Small intestine (tissue), 16 donors: Measurements from ENCODE around the gene LRRC34. TPM values are rescaled to one million over a fixed set of nuclear protein-coding genes. Genes with fewer than 3 reads are reported as not detected.

Experiments
- DNase-seq, 2 donors: peaks; one replicate each; pipeline versions ENCODE4 v3.0.0 to v3.0.0-alpha.2; 2013
- FAIRE-seq: peaks from 2 replicates; lab custom pipeline; 2012; peaks lifted over from hg19 to GRCh38; lab: Jason Lieb, UNC
- H3K27ac ChIP-seq, 3 donors: one replicate each; pipeline ENCODE4 v1.5.1; 2013; ENCODE audit warnings: low read length in 2 of 3, mild to moderate bottlenecking in 2 of 3, control low read depth in 1 of 3, inconsistent platforms in 1 of 3, low read depth in 1 of 3, moderate library complexity in 1 of 3
- H3K27me3 ChIP-seq, 3 donors: one replicate each; pipeline ENCODE4 v1.6.1; 2013; ENCODE audit warnings: low read length in 3 of 3, inconsistent platforms in 1 of 3; ENCODE audit not compliant: control insufficient read depth in 3 of 3, insufficient read depth in 3 of 3
- H3K36me3 ChIP-seq, 3 donors: one replicate each; pipeline ENCODE4 v1.6.1; 2013; ENCODE audit warnings: low read length in 3 of 3, inconsistent platforms in 1 of 3, low read depth in 1 of 3, mild to moderate bottlenecking in 1 of 3, moderate library complexity in 1 of 3; ENCODE audit not compliant: control insufficient read depth in 3 of 3, insufficient read depth in 2 of 3
- H3K4me1 ChIP-seq, 3 donors: one replicate each; pipeline ENCODE4 v1.6.1; 2013; ENCODE audit warnings: low read length in 2 of 3, inconsistent platforms in 1 of 3, low read depth in 1 of 3, mild to moderate bottlenecking in 1 of 3, moderate library complexity in 1 of 3; ENCODE audit not compliant: control insufficient read depth in 3 of 3, insufficient read depth in 2 of 3
- H3K4me3 ChIP-seq, 3 donors: one replicate each; pipeline ENCODE4 v1.5.1; 2013; ENCODE audit warnings: low read length in 3 of 3, control low read depth in 1 of 3, inconsistent platforms in 1 of 3, low read depth in 1 of 3, mild to moderate bottlenecking in 1 of 3, moderate library complexity in 1 of 3
- H3K9me3 ChIP-seq, 2 donors: one replicate each; pipeline ENCODE4 v1.6.1; 2013; ENCODE audit warnings: low read depth in 1 of 2, low read length in 1 of 2; ENCODE audit not compliant: control insufficient read depth in 2 of 2, insufficient read depth in 1 of 2
- WGBS, 3 donors: extraction: QIAGEN DNeasy Blood & Tissue Kit; methylation state at CpG; one replicate each; pipeline ENCODE4 v1.1.7; 2013; 5-methylcytosine and 5-hydroxymethylcytosine counted together
- long read RNA-seq, 10 donors: transcript quantifications; one replicate each; lab custom pipeline, GENCODE V29; 2026
- polyA plus RNA-seq, 4 donors: library from polyadenylated mRNA; stranded (reverse) in 3 of 4; unstranded in 1 of 4; fragments of 200-250 nt in 3 of 4; fragments of 120-200 nt in 1 of 4; gene quantifications; one replicate each; pipeline versions ENCODE4 v1.2.1 to v1.2.3, GENCODE V29; 2013
- donor health status: healthy with polysubstance abuse.
- donor health status: control.
- donor health status: control.
- donor health status: Bipolar disorder and iron deficiency.
- donor health status: healthy.

Gene LRRC34, protein sequence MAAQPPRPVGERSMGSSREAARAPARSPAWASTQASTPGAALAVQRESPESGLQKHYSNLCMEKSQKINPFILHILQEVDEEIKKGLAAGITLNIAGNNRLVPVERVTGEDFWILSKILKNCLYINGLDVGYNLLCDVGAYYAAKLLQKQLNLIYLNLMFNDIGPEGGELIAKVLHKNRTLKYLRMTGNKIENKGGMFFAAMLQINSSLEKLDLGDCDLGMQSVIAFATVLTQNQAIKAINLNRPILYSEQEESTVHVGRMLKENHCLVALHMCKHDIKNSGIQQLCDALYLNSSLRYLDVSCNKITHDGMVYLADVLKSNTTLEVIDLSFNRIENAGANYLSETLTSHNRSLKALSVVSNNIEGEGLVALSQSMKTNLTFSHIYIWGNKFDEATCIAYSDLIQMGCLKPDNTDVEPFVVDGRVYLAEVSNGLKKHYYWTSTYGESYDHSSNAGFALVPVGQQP
- polyA plus RNA-seq, result 1 to 10 TPM in 2 of 4 donors, under 1 TPM in 1, not detected in 1; 0.94 to 2.2 (median 1.2) TPM
- long read RNA-seq, donor 1, result 0 reads
- long read RNA-seq, donor 2, partial matches to known transcripts, result 0 of 1 reads
- long read RNA-seq, donor 2, other reads (novel, unspliced or antisense), result 0 of 1 reads
- long read RNA-seq, donor 3, partial matches to known transcripts, result 0 of 1 reads
- long read RNA-seq, donor 3, other reads (novel, unspliced or antisense), result 0 of 1 reads
- long read RNA-seq, donor 4, result 0 reads
- long read RNA-seq, donor 5, result 0 reads
- long read RNA-seq, donor 6, result 0 reads
- long read RNA-seq, donor 7, result 0 reads
- long read RNA-seq, donor 8, partial matches to known transcripts, result 0 of 1 reads
- long read RNA-seq, donor 8, other reads (novel, unspliced or antisense), result 0 of 1 reads
- long read RNA-seq, donor 9, result 0 reads
- long read RNA-seq, donor 10, result 0 reads

DNA sequence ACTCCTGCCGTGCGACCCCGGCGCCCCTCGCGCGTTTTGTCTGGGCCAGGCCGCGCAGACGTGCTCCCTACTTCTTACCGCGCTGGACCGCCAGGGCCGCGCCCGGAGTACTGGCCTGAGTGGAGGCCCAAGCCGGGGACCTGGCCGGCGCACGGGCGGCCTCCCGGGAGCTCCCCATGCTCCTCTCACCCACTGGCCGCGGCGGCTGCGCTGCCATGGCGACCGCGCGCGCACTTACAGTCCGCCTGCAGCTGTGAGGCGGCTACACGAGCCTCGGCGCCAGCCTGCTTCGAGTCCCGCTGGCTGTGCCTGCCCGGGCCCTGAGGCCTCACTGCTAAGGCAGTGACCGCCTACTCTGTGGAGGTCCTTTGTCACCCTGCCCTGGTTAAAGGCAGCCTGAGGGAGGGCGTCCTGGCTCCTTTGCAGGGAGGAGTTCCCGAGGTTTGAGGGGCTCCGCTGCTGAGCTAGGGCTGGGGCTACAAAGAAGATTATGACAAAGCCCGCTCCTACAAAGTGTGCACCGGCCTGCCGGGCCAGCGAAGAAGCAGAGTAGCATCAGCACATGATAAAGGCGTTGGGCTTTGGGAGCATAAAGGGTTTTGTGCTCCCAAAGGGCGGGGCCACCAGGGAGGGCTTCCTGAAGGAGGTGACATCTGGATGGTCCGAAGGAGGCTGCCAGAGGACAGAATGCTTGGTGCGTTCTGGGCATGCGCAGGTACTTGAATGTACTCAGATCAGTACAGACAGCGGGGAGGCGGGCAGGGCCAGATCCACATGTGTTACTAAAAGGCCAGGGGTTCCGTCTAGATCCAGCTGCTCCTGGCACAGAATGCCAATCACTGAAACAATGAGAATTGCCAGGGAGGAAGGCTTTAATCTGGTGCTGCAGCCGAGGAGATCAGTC lies at the start of gene LRRC34, which contains the start of gene LRRIQ4:
Gene LRRC34, minus strand, starts transcription at position 573 of the 904 bp plus-strand sequence. Its CDS starts 356 bp downstream, at position 217.
Gene LRRIQ4, plus strand, starts transcription at position 539 of the 904 bp plus-strand sequence. CDS start 9,052 bp downstream, outside the sequence.
- FAIRE-seq, result no peak
- Histone ChIP-seq H3K4me1 (peaks cover 0 to 8% (median 0%) of the 10 kb centered on the region in 3 donors), H3K9me3 (no peaks in the 10 kb centered on the region), H3K36me3 (no peaks in the 10 kb centered on the region), H3K27ac (peak within 1 kb of the TSS; percentile 24 to 64 (median 54)), H3K27me3 (peaks cover 0 to 5% (median 0%) of the 10 kb centered on the region in 3 donors), H3K4me3 (peak within 1 kb of the TSS; percentile 39 to 65 (median 54))
- peak; percentile 74 to 77 for DNase-seq
- 4 to 6% (median 4%) methylated on average over 33 to 56 of the region's 56 CpGs for WGBS, 3 donors

DNA sequence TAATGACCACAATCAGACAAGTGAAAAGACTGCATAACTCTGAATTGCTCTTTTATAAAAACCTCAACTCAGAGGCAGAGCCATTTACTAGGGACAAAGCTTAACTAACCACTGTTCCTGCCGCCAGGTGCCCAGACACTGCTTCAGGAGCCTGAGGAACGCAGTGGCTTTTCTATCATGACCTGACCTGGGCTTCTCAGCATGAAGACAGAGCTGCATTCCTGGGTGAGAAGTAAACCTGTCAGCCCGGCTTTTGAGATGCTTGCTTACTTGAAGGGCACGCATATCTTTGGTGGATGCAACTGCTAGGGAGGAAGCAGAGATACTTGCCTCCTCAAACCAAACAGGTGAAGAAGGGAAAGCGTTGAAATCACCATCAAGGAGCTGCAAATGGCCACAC lies 49.2 kb upstream of the LRRC34 start:
- DNase-seq (no peak), FAIRE-seq (no peak)
- Histone ChIP-seq H3K9me3 (no peaks in the 10 kb centered on the region), H3K36me3 (peaks cover 0 to 10% (median 4%) of the 10 kb centered on the region in 3 donors), H3K27ac (no peak overlapping the region), H3K4me1 (peaks cover 0 to 13% (median 0%) of the 10 kb centered on the region in 3 donors), H3K4me3 (no peak overlapping the region), H3K27me3 (no peaks in the 10 kb centered on the region)
- 81 to 92% (median 86%) methylated on average over 5 of the region's 5 CpGs for WGBS, 3 donors

DNA sequence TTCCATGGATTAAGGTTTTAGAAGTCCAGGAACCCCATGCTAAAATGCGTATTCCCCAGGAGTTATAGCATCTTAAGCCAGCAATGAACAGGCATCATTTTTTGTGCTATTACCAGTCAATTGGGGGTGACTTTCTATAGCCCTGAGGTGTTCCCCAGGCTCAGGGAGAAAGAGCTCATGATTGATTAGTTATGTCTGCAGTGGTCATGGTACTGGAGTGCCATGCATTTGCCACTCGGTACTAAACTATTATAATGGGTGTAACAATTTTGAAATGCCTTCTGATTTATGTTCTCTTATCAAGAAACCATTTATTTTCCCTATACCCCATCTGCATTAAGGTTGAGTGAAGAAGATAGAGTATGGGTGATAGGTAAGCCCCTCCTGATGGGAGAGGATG lies 45.1 kb upstream of the LRRC34 start:
- Histone ChIP-seq H3K9me3 (no peaks in the 10 kb centered on the region), H3K36me3 (peaks cover 0 to 20% (median 6%) of the 10 kb centered on the region in 3 donors), H3K4me1 (no peaks in the 10 kb centered on the region), H3K27me3 (no peaks in the 10 kb centered on the region), H3K4me3 (no peak overlapping the region), H3K27ac (no peak overlapping the region)
- 78 to 86% (median 86%) methylated on average over 2 of the region's 2 CpGs for WGBS, 3 donors
- DNase-seq, result no peak
- no peak for FAIRE-seq

DNA sequence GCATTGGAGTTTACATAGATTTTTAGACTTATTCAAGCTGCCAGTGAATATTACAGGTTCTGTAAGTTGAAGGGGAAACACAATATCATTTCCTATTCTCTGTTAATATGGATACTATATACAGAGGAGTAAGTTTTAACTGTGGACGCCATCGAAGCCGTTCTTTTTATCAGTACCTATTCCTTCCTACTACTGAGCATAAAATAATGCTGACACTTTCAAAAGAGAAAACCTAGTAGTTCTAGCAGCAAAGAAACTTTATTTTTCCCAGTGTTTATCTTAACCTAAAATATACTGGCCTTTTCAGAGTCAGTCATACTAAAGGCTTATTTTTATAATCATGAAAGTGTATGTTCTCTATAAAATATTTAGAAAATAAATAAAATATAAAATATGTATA lies 42.8 kb upstream of the LRRC34 start:
- Histone ChIP-seq H3K36me3 (peaks cover 0 to 15% (median 2%) of the 10 kb centered on the region in 3 donors), H3K4me3 (no peak overlapping the region), H3K9me3 (no peaks in the 10 kb centered on the region), H3K27ac (no peak overlapping the region), H3K4me1 (no peaks in the 10 kb centered on the region), H3K27me3 (no peaks in the 10 kb centered on the region)
- FAIRE-seq (no peak), DNase-seq (no peak)
- 94 to 96% (median 95%) methylated on average over 3 of the region's 3 CpGs for WGBS, 3 donors

DNA sequence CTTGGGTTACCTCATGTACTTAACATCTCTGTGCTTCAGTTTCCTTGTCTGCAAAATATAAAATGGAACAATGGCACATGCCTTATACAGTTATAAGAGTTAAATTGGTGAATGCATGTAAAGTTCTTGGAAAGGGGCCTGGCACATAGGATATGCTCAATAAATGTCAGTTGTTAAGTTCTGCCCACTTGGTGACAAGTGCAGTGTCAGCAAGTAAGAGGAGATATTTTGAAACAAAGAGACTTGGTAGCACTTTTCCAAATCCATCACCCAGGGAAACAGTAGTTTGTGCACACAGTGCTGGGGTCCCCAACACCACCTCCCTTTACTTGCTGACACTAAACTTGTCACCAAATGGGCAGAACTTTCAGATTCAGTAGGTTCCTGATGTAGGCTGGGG lies 37.9 kb upstream of the LRRC34 start:
- Histone ChIP-seq H3K27me3 (no peaks in the 10 kb centered on the region), H3K4me3 (no peak overlapping the region), H3K9me3 (no peaks in the 10 kb centered on the region), H3K4me1 (no peaks in the 10 kb centered on the region), H3K27ac (no peak overlapping the region), H3K36me3 (peaks cover 0 to 11% (median 2%) of the 10 kb centered on the region in 3 donors)
- no peak for FAIRE-seq
- DNase-seq, result no peak

DNA sequence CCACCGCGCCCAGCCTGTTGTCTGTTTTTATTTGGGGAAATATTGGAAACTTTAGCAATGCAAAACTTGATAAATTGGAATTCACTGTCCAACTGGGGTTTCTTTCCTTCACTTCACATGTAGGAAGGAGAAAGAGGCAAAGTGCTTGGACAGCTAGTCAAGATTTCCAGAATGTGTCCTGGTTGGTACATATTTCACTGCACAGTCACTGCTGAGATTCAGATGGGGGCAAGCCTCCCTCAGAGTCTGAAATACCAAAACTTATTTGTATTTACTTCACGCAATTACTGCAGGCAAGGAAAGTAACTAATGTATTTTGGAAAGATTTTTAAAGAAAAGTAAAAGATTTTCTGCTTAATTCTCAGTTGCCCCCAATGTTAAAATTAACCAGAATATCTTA lies 36.0 kb upstream of the LRRC34 start:
- FAIRE-seq (no peak), DNase-seq (no peak)
- Histone ChIP-seq H3K36me3 (peaks cover 0 to 4% (median 0%) of the 10 kb centered on the region in 3 donors), H3K27me3 (no peaks in the 10 kb centered on the region), H3K4me3 (no peak overlapping the region), H3K9me3 (no peaks in the 10 kb centered on the region), H3K27ac (no peak overlapping the region), H3K4me1 (no peaks in the 10 kb centered on the region)
- 96 to 100% (median 99%) methylated on average over 3 of the region's 3 CpGs for WGBS, 3 donors

DNA sequence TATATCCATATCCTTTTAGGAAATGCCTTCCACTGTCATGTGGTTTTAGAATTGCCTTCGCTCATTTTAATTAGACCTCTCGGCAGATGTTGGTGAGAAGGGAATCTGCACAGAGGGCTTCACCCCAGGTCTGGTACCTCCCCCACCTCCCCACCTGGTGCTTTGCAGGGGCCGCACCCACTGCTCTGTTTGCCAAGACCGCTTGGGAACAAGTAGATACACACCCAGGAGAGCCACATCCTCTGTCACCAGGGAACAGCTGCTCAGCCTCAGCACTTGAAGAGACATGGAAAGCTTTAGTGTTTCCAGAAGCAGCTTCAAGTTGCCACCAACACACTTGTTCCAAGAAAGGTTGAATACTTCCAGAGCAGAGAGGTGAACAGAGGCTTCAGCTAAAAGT lies 35.2 kb upstream of the LRRC34 start:
- DNase-seq (peak in 1 of 2 donors; percentile 43), FAIRE-seq (no peak)
- Histone ChIP-seq H3K4me1 (no peaks in the 10 kb centered on the region), H3K27me3 (no peaks in the 10 kb centered on the region), H3K9me3 (peaks cover 0 to 4% of the 10 kb centered on the region in 2 donors), H3K36me3 (peaks cover 0 to 5% (median 0%) of the 10 kb centered on the region in 3 donors), H3K4me3 (no peak overlapping the region), H3K27ac (no peak overlapping the region)
- WGBS, 3 donors, result 64 to 86% (median 66%) methylated on average over 4 of the region's 4 CpGs
